Neural cell (in vitro differentiated cells): Measurements from ENCODE around the gene ITGA11. TPM values are rescaled to one million over a fixed set of nuclear protein-coding genes. Genes with fewer than 3 reads are reported as not detected.

Experiments used
- H2AFZ ChIP-seq: fragments of 200-600, 300-800 bp; sonication (generic), shearing (Covaris generic); 2 replicates; pipeline ENCODE4 v1.6.0; 2014; ENCODE audit warnings: low read depth, mild to moderate bottlenecking, antibody characterized with exemption, low read length, moderate library complexity
- H3F3A ChIP-seq: fragments of 200-600 bp; shearing (Covaris generic); 2 replicates; pipeline ENCODE4 v1.6.1; 2016; ENCODE audit warnings: mild to moderate bottlenecking, moderate library complexity, mixed read lengths, antibody characterized with exemption, low read length; ENCODE audit not compliant: insufficient read depth, poor library complexity, severe bottlenecking
- H3K27ac ChIP-seq: fragments of 200-600, 300-800 bp; sonication (generic), shearing (Covaris generic); 2 replicates; pipeline ENCODE4 v1.5.1; 2014; ENCODE audit warnings: mild to moderate bottlenecking, low read length, moderate library complexity
- H3K27me3 ChIP-seq: fragments of 300-800, 200-600 bp; sonication (generic), shearing (Covaris generic); 2 replicates; pipeline ENCODE4 v1.6.0; 2014; ENCODE audit warnings: mild to moderate bottlenecking, low read depth, low read length, moderate library complexity; ENCODE audit not compliant: insufficient read depth
- H3K36me3 ChIP-seq: fragments of 300-800, 200-600 bp; sonication (generic), shearing (Covaris generic); 2 replicates; pipeline ENCODE4 v1.5.1; 2014; ENCODE audit warnings: mild to moderate bottlenecking, antibody characterized with exemption, low read length, moderate library complexity; ENCODE audit not compliant: insufficient read depth
- H3K4me2 ChIP-seq: fragments of 300-800, 200-600 bp; sonication (generic), shearing (Covaris generic); 2 replicates; pipeline ENCODE4 v1.6.0; 2014; ENCODE audit warnings: mild to moderate bottlenecking, low read length
- H3K4me3 ChIP-seq: fragments of 300-800, 200-600 bp; sonication (generic), shearing (Covaris generic); 2 replicates; pipeline ENCODE4 v1.5.1; 2014; ENCODE audit warnings: mild to moderate bottlenecking, low read length, moderate library complexity
- H3K79me2 ChIP-seq: fragments of 200-600 bp; shearing (Covaris generic); replicated peaks from 2 replicates; pipeline ENCODE4 v1.6.0; 2014; ENCODE audit warnings: mild to moderate bottlenecking, low read length, moderate library complexity; ENCODE audit not compliant: insufficient read depth
- H3K9ac ChIP-seq: fragments of 300-800, 200-600 bp; sonication (generic), shearing (Covaris generic); 2 replicates; pipeline ENCODE4 v1.6.1; 2016; ENCODE audit warnings: mild to moderate bottlenecking, low read length, mixed read lengths
- H3K9me2 ChIP-seq: fragments of 200-600 bp; shearing (Covaris generic); 2 replicates; pipeline ENCODE4 v1.6.1; 2016; ENCODE audit warnings: mild to moderate bottlenecking, low read length, mixed read lengths; ENCODE audit not compliant: insufficient read depth
- H3K9me3 ChIP-seq: fragments of 200-600, 300-800 bp; sonication (generic), shearing (Covaris generic); 2 replicates; pipeline ENCODE4 v1.6.1; 2016; ENCODE audit warnings: mild to moderate bottlenecking, mixed run types, low read length, moderate library complexity, mixed read lengths
- H4K20me1 ChIP-seq: fragments of 200-600 bp; shearing (Covaris generic); 2 replicates; pipeline ENCODE4 v1.6.1; 2016; ENCODE audit warnings: mild to moderate bottlenecking, mixed run types; ENCODE audit not compliant: insufficient read depth
- CTCF ChIP-seq: fragments of 450-650 bp; IDR thresholded peaks from 2 replicates; pipeline ENCODE4 v1.5.1; 2014; ENCODE audit warnings: antibody characterized with exemption, mild to moderate bottlenecking, moderate library complexity; ENCODE audit not compliant: poor library complexity, severe bottlenecking
- EP300 ChIP-seq: fragments of 450-650 bp; conservative IDR thresholded peaks from 2 replicates; pipeline ENCODE4 v1.6.1; 2014; ENCODE audit warnings: antibody characterized with exemption, mild to moderate bottlenecking, moderate library complexity; ENCODE audit not compliant: poor library complexity, severe bottlenecking
- EZH2 ChIP-seq: fragments of 200-600, 300-800 bp; shearing (Covaris generic), sonication (generic); IDR thresholded peaks from 2 replicates; pipeline ENCODE4 v1.6.1; 2014; ENCODE audit warnings: antibody characterized with exemption, low read length, borderline replicate concordance, mild to moderate bottlenecking; ENCODE audit not compliant: insufficient read depth, poor library complexity, severe bottlenecking
- MXI1 ChIP-seq: fragments of 450-650 bp; conservative IDR thresholded peaks from 2 replicates; pipeline ENCODE4 v1.6.1; 2014; ENCODE audit warnings: antibody characterized with exemption, mild to moderate bottlenecking; ENCODE audit not compliant: poor library complexity, severe bottlenecking
- POLR2AphosphoS5 ChIP-seq: IDR thresholded peaks from 2 replicates; pipeline ENCODE4 v1.6.1; 2012
- RAD21 ChIP-seq: fragments of 450-650 bp; conservative IDR thresholded peaks from 2 replicates; pipeline ENCODE4 v1.6.1; 2014; ENCODE audit warnings: antibody characterized with exemption, mild to moderate bottlenecking, moderate library complexity
- SMC3 ChIP-seq: fragments of 450-650 bp; conservative IDR thresholded peaks from 2 replicates; pipeline ENCODE4 v1.6.1; 2014; ENCODE audit warnings: antibody characterized with exemption, mild to moderate bottlenecking, moderate library complexity; ENCODE audit not compliant: poor library complexity
- TAF1 ChIP-seq: IDR thresholded peaks from 2 replicates; pipeline ENCODE4 v1.6.1; 2012; ENCODE audit warnings: low read depth
- polyA plus RNA-seq: library from polyadenylated mRNA; depleted of rRNA; stranded (reverse); fragments of >200 nt; gene quantifications from 2 replicates; pipeline ENCODE4 v1.2.3, GENCODE V29; 2014
- TF ChIP-seq, protein P1 (sequence below): IDR thresholded peaks from 2 replicates; pipeline ENCODE4 v1.6.1; 2012; ENCODE audit warnings: borderline replicate concordance

Gene ITGA11
- polyA plus RNA-seq, 1 donor from 2014 or later: not detected

DNA sequence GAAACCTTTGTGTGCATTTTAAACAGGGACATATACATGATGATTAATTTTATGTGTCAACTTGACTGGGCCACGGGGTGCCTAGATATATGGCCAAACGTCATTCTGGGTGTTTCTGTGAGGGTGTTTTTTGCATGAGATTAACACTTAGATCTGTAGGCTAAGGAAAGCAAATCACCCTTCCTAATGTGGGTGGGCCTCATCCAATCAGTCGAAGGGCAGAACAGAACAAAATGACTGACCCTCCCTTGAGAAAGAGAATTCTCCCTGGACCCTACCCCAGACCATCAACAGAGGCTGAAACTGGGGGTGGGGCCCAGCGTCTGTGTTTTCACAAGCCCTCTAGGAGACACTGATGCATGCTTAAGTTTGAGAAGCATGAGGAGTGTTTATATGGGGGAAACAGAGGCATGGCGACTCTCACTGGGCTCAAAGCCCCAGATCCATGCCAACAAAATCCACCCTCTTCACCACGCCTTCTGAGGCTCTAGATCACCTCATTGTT, 56.2 kb downstream of the ITGA11 start:
- Histone ChIP-seq H3K9ac (no peak overlapping the region), H3K9me2 (no peaks in the 10 kb centered on the region), H3F3A (no peaks in the 10 kb centered on the region), H3K79me2 (no peaks in the 10 kb centered on the region), H3K4me2 (no peak overlapping the region), H3K27me3 (no peaks in the 10 kb centered on the region), H3K4me3 (no peak overlapping the region), H4K20me1 (no peaks in the 10 kb centered on the region), H3K9me3 (no peaks in the 10 kb centered on the region), H3K27ac (no peak overlapping the region), H3K36me3 (no peaks in the 10 kb centered on the region), H2AFZ (no peak overlapping the region)
- TF ChIP-seq EZH2: no peak
- TF ChIP-seq, protein P1, sequence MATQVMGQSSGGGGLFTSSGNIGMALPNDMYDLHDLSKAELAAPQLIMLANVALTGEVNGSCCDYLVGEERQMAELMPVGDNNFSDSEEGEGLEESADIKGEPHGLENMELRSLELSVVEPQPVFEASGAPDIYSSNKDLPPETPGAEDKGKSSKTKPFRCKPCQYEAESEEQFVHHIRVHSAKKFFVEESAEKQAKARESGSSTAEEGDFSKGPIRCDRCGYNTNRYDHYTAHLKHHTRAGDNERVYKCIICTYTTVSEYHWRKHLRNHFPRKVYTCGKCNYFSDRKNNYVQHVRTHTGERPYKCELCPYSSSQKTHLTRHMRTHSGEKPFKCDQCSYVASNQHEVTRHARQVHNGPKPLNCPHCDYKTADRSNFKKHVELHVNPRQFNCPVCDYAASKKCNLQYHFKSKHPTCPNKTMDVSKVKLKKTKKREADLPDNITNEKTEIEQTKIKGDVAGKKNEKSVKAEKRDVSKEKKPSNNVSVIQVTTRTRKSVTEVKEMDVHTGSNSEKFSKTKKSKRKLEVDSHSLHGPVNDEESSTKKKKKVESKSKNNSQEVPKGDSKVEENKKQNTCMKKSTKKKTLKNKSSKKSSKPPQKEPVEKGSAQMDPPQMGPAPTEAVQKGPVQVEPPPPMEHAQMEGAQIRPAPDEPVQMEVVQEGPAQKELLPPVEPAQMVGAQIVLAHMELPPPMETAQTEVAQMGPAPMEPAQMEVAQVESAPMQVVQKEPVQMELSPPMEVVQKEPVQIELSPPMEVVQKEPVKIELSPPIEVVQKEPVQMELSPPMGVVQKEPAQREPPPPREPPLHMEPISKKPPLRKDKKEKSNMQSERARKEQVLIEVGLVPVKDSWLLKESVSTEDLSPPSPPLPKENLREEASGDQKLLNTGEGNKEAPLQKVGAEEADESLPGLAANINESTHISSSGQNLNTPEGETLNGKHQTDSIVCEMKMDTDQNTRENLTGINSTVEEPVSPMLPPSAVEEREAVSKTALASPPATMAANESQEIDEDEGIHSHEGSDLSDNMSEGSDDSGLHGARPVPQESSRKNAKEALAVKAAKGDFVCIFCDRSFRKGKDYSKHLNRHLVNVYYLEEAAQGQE: no peak
- no peak for TF ChIP-seq EP300
- TF ChIP-seq RAD21: no peak
- TF ChIP-seq POLR2AphosphoS5: no peak
- TF ChIP-seq CTCF: no peak
- no peak for TF ChIP-seq SMC3

GRCh38 chr15:68375191-68375631, 56.8 kb downstream of the ITGA11 start:
- no peak overlapping the region for H3K4me2 ChIP-seq

More at GRCh38 chr15:68375191-68375631, 56.8 kb downstream of the ITGA11 start:
- Histone ChIP-seq H3K79me2 (no peaks in the 10 kb centered on the region), H3K4me3 (no peak overlapping the region), H3K9me3 (no peaks in the 10 kb centered on the region), H2AFZ (no peak overlapping the region), H3K9ac (no peak overlapping the region), H3K9me2 (no peaks in the 10 kb centered on the region), H3K27ac (no peak overlapping the region), H3K27me3 (no peaks in the 10 kb centered on the region), H4K20me1 (no peaks in the 10 kb centered on the region), H3F3A (no peaks in the 10 kb centered on the region), H3K36me3 (no peaks in the 10 kb centered on the region)
- TF ChIP-seq EZH2 (no peak), TAF1 (no peak), CTCF (no peak), RAD21 (no peak), EP300 (no peak), SMC3 (no peak), POLR2AphosphoS5 (no peak), MXI1 (no peak)
- TF ChIP-seq, protein P1: no peak
